ENCODE data around the gene DYNLT2. TPM values are rescaled to one million over a fixed set of nuclear protein-coding genes. Genes with fewer than 3 reads are reported as not detected.

DYNLT2 gene
- total and polyA plus RNA-seq, 2 of the 13 experiments (the other 11 are each of a cell fraction or from before 2014, with no cell fraction given): 2.1 to 4.3 TPM

DNA sequence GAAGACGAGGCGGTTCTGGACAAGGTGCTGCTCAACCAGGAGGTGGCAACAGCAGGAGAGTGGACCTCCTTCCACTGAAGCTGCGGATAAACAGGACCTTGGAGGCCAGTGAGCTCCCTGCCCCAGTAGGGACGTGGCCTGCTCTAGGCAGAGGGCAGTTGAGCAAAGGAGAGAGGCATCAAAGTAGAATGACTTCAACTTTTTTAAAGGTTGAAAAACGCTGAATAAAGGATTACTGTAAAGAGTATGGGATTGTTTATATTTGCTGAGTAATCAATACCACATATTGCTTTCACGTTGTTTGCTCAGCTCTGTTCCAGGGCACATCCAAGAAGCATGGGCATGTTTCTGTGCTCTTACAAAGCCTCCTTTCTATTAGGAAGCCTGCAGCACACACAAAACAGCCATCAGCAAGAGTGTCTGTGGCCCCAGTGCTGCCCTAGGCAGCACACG lies 48.1 kb upstream of the DYNLT2 start (continued):
- TF ChIP-seq ZNF574 (CRISPR knock-in tag; IDR thresholded peaks at IDR 0.05) (peak; percentile 79; the same call in 1 of the 2 replicates), ZNF839 (CRISPR knock-in tag; IDR thresholded peaks at IDR 0.05; ENCODE audit: borderline replicate concordance) (no peak), MEIS2 (CRISPR knock-in tag; IDR thresholded peaks at IDR 0.05) (no peak), CREB1 (IDR thresholded peaks at IDR 0.05) (no peak), CREB1 (CRISPR knock-in tag; IDR thresholded peaks at IDR 0.05) (peak; percentile 66; the same call in 1 of the 2 replicates), ZNF10 (CRISPR knock-in tag; IDR thresholded peaks at IDR 0.05; ENCODE audit: borderline replicate concordance, low read depth) (no peak), PAWR (CRISPR knock-in tag; IDR thresholded peaks at IDR 0.05; ENCODE audit: borderline replicate concordance) (0 out of 2 replicates have a peak, but pooled peaks have one; percentile 32), HMG20B (CRISPR knock-in tag; conservative IDR thresholded peaks at IDR 0.05) (peak; percentile 78), ZNF710 (CRISPR knock-in tag; IDR thresholded peaks at IDR 0.05; ENCODE audit: borderline replicate concordance) (peak; percentile 53; the same call in 1 of the 2 replicates), ZNF572 (CRISPR knock-in tag; IDR thresholded peaks at IDR 0.05) (no peak), U2AF2 (IDR thresholded peaks at IDR 0.05; ENCODE audit: low read depth, low read length) (no peak), MAFF (IDR thresholded peaks at IDR 0.05; ENCODE audit: low read depth, low read length) (peak; percentile 100), ZFY (CRISPR knock-in tag; IDR thresholded peaks at IDR 0.05) (peak; percentile 76), TCF7L2 (IDR thresholded peaks at IDR 0.05; ENCODE audit: low read depth, low read length) (no peak), ZNF143 (CRISPR knock-in tag; IDR thresholded peaks at IDR 0.05) (no peak), ZFP36L2 (CRISPR knock-in tag; IDR thresholded peaks at IDR 0.05) (no peak), ZFAT (CRISPR knock-in tag; conservative IDR thresholded peaks at IDR 0.05) (no peak), MYPOP (CRISPR knock-in tag; IDR thresholded peaks at IDR 0.05) (no peak), GLI4 (CRISPR knock-in tag; IDR thresholded peaks at IDR 0.05; ENCODE audit: borderline replicate concordance) (no peak), AHR (CRISPR knock-in tag; IDR thresholded peaks at IDR 0.05) (no peak), TRIM24 (CRISPR knock-in tag; IDR thresholded peaks at IDR 0.05) (no peak), HES4 (CRISPR knock-in tag; IDR thresholded peaks at IDR 0.05; ENCODE audit: borderline replicate concordance) (no peak), SPEN (CRISPR knock-in tag; IDR thresholded peaks at IDR 0.05; ENCODE audit: low read depth) (no peak), ZNF563 (CRISPR knock-in tag; IDR thresholded peaks at IDR 0.05) (no peak)
- TF ChIP-seq, protein P1, sequence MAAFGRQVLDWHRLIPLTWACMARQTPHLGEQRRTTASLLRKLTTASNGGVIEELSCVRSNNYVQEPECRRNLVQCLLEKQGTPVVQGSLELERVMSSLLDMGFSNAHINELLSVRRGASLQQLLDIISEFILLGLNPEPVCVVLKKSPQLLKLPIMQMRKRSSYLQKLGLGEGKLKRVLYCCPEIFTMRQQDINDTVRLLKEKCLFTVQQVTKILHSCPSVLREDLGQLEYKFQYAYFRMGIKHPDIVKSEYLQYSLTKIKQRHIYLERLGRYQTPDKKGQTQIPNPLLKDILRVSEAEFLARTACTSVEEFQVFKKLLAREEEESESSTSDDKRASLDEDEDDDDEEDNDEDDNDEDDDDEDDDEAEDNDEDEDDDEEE (CRISPR knock-in tag; IDR thresholded peaks at IDR 0.05): no peak

All from HepG2 (cell line).